Superior temporal gyrus (tissue), 1 donor: ENCODE measurements around the gene USF3.

Experiments
- DNase-seq: peaks from one replicate; pipeline ENCODE4 v3.0.0-alpha.2; 2016; ENCODE audit errors: extremely low spot score

Gene USF3

DNA sequence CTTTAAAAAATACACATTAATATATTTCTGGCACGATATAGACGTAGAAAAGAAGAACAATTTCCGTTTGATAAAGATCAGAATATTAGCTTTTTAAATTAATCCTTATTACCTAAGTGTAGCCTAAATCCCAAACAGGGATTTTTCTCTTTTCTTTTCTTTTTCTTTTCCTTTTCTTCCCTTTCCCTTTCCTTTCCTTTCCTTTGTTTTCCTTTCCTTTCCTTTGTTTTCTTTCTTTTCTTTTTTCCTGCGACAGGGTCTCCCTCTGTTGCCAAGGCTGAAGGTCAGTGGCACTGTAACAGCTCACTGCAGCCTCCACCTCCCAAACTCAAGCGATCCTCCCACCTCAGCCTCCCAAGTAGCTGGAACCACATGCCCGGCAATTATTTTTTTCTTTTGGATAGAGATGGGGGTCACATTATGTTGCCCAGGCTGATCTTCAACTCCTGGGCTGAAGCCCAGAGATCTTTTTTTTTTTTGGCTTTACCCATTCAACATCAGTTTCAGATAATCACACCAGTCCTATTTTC lies 1.8 kb upstream of the USF3 start:
- no peak for DNase-seq

DNA sequence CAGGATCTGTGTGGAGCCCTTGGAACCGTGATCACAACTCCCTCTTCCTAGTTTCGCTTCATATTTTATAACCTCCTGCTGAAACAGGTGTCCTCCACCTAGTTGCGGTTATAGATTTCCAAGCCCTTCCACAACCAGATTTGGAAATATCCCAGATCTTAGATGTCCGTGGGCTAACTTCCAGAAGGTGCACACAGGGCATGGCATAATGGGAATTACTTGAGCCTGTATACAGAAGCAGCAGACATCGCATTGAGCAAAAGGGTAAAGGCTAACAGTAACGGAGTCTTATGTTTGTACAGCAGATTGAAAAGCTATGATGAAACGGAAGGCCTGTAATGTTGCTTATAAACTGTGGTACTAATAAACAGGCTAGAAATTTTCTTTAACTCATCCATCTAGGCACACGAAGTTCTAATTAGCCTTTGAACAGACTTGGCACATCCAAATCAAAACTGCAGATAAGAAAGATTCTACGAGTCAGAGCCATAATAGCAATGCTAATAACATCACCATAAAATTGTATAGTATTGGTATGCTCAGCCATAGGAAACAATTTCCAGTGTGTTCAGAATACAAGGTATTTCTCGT lies 1.2 kb upstream of the USF3 start:
- peak; percentile 58 for DNase-seq

DNA sequence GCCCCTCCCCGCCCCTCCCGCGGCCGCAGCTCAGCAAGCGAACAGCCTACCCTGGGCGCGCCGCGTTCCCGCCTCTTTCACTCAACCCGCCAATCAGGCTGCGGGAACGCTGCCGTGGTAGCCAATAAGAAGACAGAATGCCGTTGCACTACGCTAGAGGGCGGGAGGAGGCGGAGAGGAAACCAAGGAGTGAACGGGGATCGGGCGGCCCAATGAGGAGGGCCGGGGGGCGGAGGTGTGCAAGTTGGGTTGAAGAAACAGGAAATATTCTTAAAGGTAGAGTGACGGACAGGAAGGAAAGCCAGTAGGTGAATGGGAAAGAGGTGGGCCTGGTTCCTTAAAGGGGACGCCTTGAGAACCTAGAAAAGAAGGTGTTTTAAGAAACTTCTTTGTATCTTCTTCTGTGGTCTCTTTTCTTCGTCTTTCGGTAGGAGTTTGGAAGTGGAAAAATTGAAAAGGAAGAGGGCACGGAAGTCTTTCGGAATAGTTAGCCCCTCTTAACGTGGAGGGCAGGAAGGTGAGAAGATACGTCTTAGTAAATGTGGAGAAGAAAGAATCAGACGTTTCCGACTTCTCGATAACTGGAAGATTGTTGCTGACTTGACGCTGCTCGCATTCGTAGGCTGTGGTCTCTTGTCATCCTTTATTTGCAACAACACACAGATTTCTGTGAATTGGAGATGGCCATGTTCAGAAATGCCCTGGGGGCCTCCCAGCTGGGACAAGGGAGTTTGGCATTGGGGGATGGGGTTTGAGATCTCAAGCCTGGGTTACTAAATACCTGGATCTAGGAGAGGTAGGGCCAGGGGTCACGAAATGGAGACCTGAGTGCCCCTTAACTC lies 437 bp upstream of the USF3 start:
- peak; percentile 100 for DNase-seq

DNA sequence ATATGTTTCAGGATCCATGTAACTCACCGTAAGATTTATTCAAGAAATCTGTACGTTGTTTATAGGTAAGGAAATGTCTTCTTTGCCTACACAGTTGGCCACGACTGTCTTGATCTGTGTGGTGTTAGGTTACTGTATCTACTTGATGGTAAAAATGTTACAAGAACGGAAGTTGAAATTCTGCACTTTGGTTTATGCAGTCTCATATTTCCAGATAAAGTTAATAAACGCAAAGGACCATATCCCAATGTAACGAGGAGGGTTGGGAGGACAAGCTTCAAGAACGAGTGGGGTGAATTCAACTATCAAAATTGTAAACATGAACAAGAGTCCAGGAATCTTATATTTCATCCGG lies 1.0 kb downstream of the USF3 start:
- peak; percentile 28 for DNase-seq

DNA sequence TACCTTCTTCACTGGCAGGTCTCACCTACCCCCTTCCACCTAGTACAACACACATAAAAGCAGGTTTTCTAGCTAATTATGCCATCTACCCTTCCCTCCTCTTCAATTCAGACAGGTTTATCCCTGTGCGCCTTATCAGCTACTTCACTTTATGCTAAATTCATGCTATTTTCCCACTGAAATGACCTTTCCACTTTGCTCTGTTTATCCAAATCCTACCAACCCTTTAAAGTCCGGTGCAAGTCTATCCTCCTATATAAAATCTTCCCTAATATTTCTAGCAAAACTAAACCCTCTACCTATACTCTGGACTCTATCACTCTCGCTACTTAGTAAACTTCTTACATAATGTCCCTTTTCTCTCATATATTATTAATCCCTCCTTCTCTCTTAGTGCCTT lies 6.0 kb downstream of the USF3 start:
- no peak for DNase-seq

DNA sequence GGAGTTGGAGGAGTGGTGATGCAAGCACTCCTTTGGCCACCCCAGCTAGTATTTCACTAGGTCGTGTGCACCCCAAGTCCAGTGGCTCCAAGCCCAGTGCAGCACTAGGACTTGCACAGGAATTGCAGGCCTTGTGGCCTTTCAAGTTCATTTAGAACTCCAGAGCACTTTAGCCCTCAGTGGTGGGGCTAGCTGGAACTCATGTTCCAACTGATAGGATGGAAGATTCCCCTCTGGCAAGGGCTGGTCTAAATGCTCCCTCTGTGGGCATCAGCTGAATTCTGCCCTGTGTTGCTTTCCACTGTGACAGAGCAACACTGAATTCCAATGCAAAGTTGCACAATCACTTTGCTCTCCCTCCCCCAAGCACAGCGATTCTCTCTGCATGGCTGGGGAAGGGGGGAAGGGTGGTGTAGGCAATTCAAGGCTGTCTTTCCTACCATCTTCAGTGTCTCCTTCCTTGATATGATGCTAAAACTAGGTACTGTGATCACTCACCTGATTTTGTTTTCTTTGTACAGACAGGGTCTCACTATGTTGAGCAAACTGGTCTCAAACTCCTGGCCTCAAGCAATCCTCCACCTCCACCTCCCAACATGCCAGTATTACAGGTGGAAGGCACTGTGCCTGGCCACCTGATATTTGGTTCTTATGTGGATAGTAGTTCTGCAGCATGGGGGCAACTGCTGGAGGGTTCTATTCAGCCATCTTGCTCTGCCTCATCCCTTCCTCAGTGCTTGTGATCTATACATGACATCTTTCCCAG lies 10.3 kb downstream of the USF3 start:
- DNase-seq: no peak

DNA sequence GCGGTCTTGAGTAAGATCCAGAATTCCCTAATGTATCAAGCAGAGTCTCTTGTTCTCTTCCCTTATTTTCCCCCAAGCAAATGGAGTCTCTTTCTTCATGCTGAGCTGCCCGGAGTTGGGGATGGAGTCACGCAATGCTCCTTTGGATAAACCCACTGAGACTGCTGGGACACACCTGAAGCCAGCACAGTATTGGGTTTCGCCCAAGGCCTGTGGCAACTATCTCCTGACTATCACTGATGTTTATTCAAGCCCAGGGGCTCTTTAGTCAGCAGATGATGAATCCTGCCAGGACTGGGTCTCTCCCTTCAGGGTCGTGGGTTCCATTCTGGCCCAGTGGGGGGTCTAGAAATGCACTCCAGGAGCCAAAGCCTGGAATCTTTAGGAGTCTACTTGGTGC lies 11.3 kb downstream of the USF3 start:
- no peak for DNase-seq

DNA sequence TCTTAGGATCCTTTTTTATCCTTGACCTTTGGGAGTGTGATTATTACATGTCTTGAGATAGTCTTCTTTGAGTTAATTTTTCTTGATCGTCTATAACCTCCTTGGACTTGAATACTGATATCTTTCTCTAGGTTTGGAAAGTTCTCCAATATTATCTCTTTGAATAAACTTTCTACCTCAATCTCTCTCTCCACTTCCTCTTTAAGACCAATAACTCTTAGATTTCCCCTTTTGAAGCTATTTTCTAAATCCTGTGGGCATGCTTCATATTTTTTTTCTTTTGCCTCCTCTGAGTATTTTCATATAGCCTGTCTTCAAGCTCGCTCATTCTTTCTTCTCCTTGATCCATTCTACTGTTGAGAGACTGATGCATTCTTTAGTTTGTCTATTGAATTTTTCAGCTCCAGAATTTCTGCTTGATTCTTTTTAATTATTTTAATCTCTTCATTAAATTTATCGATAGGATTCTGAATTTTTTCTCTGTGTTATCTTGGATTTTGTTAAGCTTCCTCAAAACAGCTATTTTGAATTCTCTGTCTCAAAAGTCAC lies 12.1 kb downstream of the USF3 start:
- no peak for DNase-seq

DNA sequence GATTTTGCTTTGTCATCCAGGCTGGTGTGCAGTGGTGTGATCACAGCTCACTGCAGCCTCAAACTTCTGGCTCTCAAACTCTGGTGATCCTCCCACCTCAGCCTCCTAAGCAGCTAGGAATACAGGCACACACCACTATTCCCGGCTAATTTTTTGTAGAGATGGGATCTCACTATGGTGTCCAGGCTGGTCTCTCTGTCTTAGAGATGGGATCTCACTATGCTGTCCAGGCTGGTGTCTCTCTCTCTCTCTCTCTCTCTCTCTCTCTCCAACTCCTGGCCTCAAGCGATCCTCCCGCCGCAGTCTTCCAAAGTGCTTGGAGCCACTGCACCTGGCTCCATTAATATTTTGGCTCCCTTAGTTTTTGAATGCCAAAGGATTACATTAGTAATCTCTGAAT lies 17.7 kb downstream of the USF3 start:
- no peak for DNase-seq

DNA sequence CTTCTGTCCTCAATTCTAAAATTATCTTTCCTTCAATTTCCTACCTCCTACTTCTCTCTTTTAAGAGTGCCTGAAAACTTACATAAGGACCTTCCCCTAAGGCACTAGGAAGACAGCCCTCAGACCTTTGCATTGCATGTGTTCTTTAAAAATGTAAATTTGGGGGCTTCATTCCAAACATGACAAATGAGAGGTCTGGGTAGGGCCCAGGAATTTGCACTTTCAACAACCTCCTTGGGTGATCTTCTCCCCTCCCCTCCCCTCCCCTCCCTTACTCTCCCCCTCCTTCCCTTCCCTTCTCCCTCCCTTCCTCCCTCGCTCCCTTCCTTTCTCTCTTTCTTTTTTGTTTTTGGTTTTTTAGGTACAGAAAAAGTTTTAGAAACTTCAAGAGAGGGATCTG lies 18.7 kb downstream of the USF3 start:
- DNase-seq: no peak

DNA sequence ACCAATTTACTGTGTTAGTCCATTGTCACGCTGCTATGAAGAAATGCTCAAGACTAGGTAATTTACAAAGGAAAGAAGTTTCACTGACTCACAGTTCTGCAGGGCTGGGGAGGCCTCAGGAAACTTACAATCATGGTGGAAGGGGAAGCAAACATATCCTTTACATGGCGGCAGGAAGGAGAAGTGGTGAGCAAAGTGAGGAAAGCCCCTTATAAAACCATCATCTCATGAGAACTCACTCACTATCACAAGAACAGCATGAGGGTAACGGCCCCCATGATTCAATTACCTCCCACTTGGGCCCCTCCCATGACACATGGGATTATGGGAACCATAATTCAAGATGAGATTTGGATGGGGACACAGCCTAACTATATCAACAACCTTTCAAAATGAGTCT lies 20.2 kb downstream of the USF3 start:
- DNase-seq: no peak

DNA sequence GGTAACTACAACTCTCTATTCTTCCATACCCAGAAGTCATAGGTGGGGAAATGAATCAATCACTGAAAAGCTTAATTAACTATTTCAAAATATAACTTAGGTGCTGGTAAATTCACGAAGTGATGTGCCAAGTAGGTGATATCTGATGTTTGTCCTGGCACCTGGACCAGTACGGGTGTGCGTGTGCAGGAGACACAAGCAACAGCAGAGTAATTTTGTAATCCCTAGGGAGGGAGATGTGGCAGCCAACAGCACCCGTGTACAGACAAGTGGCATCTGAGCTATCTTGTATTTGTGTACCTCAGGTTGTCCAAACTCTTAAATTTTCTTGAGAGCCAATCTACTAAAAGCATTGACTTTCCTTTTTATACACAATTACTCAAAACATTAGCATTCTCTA lies 22.8 kb downstream of the USF3 start:
- DNase-seq: no peak

DNA sequence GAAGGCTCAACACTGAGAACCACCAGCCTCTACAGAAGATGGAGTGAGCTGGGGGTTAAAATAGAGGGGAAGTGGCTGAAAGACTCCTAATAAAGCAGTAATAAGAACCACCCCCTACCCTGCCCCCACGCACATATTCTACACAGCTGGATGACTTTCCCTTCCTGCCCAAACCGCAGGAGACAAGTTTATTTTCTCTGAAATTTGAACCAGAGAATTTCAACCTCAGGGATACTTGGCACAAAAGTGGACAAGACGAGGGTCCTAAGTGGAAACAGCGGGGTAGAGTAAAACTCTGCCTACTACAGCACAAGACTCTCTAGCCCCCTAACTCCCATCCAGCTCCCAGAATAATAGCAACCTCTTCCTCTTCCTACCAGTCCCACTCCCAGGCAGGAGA lies 28.4 kb downstream of the USF3 start:
- no peak for DNase-seq

DNA sequence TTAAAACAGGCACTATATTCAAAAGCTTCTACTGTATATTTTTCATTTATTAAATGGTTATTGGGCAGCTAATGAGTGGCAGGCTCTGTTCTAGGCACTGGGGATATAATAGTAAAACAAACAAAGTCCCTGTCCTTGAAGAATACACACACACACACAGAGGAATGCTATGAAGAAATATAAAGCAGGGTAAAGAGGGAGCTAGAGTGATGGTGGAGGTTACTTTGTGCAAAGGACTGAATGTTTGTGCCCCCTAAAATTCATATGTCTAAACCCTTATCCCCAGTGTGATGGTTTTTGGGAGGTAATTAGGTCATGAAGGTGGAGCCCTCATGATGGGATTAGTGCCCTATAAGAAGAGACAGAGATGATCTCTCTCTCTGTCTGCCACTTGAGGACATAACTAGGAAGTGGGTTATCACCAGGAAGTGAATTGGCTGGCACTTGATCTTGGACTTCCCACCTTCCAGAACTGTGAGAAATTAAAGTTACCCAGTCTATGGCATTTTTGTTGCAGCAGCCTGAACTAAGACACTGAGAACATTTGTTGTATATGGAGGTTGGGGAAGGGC lies 31.8 kb downstream of the USF3 start:
- DNase-seq: no peak

DNA sequence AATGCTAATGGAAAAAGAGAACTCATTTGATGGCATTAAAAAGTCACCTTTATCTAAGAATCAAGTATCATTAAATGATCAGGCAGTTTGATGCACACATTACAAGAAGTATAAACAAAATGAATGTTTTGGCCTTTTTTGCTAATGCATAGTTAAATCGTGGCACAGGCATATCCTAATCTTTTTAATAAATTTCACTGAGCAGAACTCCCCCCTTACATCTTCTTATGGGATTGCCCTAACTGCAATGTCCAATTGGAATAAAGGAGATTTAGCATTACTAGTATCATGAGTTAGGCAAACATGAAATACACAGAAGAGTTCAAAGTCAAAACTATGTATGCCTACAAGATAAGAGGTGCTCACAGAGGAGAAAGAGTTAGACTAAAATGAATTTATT lies 32.7 kb downstream of the USF3 start:
- no peak for DNase-seq

DNA sequence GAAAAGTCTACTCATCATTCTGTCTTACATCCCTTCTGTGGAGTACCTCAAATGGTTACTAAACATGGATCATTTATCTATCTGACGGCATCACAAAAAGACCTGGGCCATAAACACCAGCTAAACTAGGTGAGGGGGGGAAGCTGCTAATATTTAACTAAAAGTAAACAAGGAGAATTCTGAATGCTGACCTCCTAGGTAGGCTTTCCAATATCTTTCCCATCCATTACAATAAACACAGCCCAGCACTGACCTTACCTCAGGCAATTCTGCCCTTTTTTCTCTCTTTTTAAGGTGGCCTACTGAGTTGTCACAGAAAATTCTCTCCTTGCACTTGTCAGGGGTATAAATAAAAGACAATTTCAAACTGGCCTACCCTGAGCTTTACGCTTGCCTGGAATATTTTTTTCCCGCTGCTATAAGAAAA lies 33.1 kb downstream of the USF3 start:
- no peak for DNase-seq

DNA sequence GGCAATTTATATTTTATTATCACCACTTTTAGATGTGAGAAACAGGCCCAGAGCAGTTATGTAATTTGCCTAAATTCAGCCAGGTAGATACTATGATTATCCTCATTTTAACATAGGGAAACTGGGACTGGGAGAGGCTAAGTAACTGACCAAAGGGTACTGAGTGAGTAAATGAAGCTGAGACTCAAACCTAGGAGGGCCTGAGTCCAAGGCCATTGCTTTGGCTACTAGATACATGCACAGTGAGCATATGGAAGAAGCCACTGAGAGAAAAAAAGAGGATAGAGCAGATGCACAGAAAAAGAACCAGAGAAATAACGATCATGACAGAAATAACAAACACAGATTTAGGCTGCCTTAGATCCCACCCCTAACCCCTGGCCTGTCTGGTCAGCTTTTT lies 33.6 kb downstream of the USF3 start:
- DNase-seq: no peak

DNA sequence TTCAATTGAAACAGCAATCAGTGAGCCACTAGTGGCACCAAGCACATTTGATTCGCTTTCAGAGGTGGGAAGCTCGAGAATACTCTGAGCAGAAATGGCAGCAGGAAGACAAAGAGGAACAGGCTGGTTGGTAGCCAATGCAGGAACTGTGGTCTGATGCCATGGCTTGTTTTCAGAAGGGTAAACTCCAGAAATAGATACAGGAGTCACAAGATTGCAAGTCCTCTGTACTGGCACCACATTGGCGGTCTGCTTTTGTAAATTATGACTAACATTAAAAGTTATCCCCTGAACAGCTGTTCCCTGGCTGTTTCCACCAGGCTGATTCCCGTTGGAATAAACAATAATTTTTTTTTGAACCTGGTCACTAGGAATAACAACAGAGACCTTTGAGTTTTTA lies 35.5 kb downstream of the USF3 start:
- no peak for DNase-seq

DNA sequence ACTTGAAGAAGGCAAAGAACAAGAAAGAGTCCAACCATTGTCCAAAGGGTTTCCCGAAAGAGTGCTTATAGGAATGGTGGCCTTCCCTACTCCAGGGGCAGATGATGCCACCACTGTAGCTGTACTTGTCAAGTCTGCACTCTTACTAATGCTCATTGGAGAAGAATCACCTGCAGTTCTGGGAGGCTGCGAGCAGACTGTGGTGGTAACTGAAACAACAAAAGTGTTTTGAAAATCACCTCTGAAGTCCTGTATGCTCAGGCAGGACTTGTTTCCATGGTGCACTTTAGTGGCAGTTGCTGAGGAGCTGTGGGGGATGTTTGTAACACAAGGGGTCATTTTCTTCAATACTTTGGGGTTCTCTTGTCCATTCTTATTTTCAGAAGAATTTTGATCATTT lies 36.0 kb downstream of the USF3 start:
- DNase-seq: no peak

DNA sequence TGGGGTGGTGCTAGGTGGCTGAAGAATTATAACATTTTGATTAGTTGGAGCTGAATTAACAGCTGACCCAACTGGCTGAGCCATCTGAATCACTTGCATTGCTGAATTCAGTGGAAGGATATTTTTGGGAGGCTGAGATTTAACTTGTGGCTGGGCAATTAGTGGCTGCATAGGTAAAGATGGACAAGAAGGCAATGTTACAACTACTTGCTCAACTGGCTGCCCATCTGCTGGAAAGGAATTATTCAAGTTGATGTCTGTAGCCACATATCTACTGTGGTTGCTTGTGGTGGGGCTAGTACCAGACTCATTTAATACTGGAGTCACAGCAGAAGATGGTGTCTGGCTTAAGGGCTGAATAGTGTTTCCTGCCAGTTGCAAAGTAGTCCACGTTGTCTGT lies 36.4 kb downstream of the USF3 start:
- DNase-seq: no peak

DNA sequence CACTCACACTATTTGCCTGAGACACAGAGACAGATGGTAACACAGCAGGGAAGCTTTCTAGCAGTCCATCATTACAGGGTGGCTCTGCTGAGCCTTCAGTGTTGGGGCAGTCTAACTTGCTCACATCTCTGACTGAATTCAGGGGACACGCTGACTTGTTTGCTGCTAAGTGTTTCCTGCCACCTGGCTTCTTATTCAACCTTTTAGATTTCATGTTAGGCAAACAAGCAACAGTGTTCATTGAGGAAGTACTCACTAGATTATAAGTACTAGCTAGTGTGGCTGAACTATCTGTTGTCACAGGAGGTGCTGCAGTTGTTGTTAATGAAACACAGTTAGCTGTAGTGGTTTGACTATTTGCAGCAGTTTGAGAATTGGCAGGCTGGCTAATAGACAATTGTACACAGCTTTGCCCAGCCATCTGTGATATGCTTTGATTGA lies 37.3 kb downstream of the USF3 start:
- DNase-seq: no peak

DNA sequence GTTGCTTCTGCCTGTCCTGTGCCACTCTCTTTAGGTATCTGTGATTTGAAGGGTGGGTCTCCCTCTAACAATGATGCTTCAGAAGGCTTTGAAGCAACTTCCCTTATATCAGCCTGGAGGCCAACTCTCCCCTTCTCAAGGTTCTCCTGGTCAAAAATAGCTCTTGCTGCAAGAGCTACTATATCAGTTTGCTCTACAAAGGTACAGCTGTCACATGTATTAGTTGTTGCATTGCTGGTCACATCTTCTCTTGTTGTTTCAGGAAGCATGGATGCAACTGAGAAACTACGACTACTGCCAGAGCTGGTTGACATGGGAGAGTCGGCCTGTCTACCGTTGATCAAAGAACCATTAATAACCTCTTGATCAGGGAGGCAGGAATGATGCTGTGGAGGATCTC lies 38.3 kb downstream of the USF3 start:
- no peak for DNase-seq
